ENCODE data around the gene COG5. TPM values are rescaled to one million over a fixed set of nuclear protein-coding genes. Genes with fewer than 3 reads are reported as not detected.

COG5 gene
- total RNA-seq, 4 donors from 2014 or later = 20.8 to 49.7 (median 25.7) TPM

- in situ Hi-C loops (cut with MboI; ENCODE audit: low sequenced_read_pairs in 4 of 4) = no loop called here
- Histone ChIP-seq H3K27ac (no peak overlapping the region), H3K36me3 (no peaks in the 10 kb centered on the region), H3K4me3 (no peak overlapping the region), H3K9me3 (no peaks in the 10 kb centered on the region), H3K27me3 (no peaks in the 10 kb centered on the region), H3K4me1 (peaks cover 0 to 5% of the 10 kb centered on the region in 2 donors)
- ATAC-seq (no peak), DNase-seq (no peak)
- TF ChIP-seq CTCF (IDR thresholded peaks at IDR 0.05 in 4 of 5, conservative IDR thresholded peaks at IDR 0.05 in 1 of 5) = no peak
- no peak for TF ChIP-seq POLR2A (IDR thresholded peaks at IDR 0.05)
- intact Hi-C loops (cut with DNase I; ENCODE audit: low total_unique reads) = no loop called here
Measured at GRCh38 chr7:107315716-107316220, 248.0 kb downstream of the COG5 start.

- Histone ChIP-seq H3K4me3 (no peak overlapping the region), H3K36me3 (no peaks in the 10 kb centered on the region), H3K27ac (no peak overlapping the region), H3K27me3 (no peaks in the 10 kb centered on the region), H3K9me3 (no peaks in the 10 kb centered on the region), H3K4me1 (peaks cover 0 to 5% of the 10 kb centered on the region in 2 donors)
- ATAC-seq (no peak), DNase-seq (no peak)
- TF ChIP-seq CTCF (IDR thresholded peaks at IDR 0.05 in 4 of 5, conservative IDR thresholded peaks at IDR 0.05 in 1 of 5) (no peak), POLR2A (IDR thresholded peaks at IDR 0.05) (no peak)
- in situ Hi-C loops (cut with MboI; ENCODE audit: low sequenced_read_pairs in 4 of 4) (no loop called here), intact Hi-C loops (cut with DNase I; ENCODE audit: low total_unique reads) (no loop called here)
Measured at GRCh38 chr7:107313355-107313754, 250.4 kb downstream of the COG5 start.

GRCh38 chr7:107312418-107312817 is 251.3 kb downstream of the COG5 start:
- no peaks in the 10 kb centered on the region for H3K9me3 ChIP-seq
- H3K27me3 ChIP-seq = no peaks in the 10 kb centered on the region
- in situ Hi-C loops (cut with MboI; ENCODE audit: low sequenced_read_pairs in 4 of 4) (no loop called here), intact Hi-C loops (cut with DNase I; ENCODE audit: low total_unique reads) (no loop called here)
- DNase-seq (no peak), ATAC-seq (no peak)
- no peaks in the 10 kb centered on the region for H3K36me3 ChIP-seq
- TF ChIP-seq POLR2A (IDR thresholded peaks at IDR 0.05) = no peak
- TF ChIP-seq CTCF (IDR thresholded peaks at IDR 0.05 in 4 of 5, conservative IDR thresholded peaks at IDR 0.05 in 1 of 5) = no peak
- no peak overlapping the region for H3K27ac ChIP-seq
- H3K4me3 ChIP-seq = no peak overlapping the region
- H3K4me1 ChIP-seq = peaks cover 0 to 8% of the 10 kb centered on the region in 2 donors

GRCh38 chr7:107309296-107309695 is 254.4 kb downstream of the COG5 start:
- no peak overlapping the region for H3K4me3 ChIP-seq
- no peaks in the 10 kb centered on the region for H3K36me3 ChIP-seq
- in situ Hi-C loops (cut with MboI; ENCODE audit: low sequenced_read_pairs in 4 of 4) (no loop called here), intact Hi-C loops (cut with DNase I; ENCODE audit: low total_unique reads) (no loop called here)
- H3K4me1 ChIP-seq = peaks cover 1 to 6% of the 10 kb centered on the region in 2 donors
- TF ChIP-seq CTCF (IDR thresholded peaks at IDR 0.05 in 4 of 5, conservative IDR thresholded peaks at IDR 0.05 in 1 of 5) (no peak), POLR2A (IDR thresholded peaks at IDR 0.05) (no peak)
- ATAC-seq = no peak
- no peaks in the 10 kb centered on the region for H3K27me3 ChIP-seq
- no peak for DNase-seq
- H3K27ac ChIP-seq = no peak overlapping the region
- H3K9me3 ChIP-seq = no peaks in the 10 kb centered on the region

- Histone ChIP-seq H3K36me3 (no peaks in the 10 kb centered on the region), H3K27me3 (no peaks in the 10 kb centered on the region), H3K9me3 (no peaks in the 10 kb centered on the region), H3K4me3 (no peak overlapping the region), H3K4me1 (peaks cover 14 to 27% of the 10 kb centered on the region in 2 donors), H3K27ac (no peak overlapping the region)
- DNase-seq = no peak
- in situ Hi-C loops (cut with MboI; ENCODE audit: low sequenced_read_pairs in 4 of 4) = no loop called here
- TF ChIP-seq POLR2A (IDR thresholded peaks at IDR 0.05) (no peak), CTCF (IDR thresholded peaks at IDR 0.05 in 4 of 5, conservative IDR thresholded peaks at IDR 0.05 in 1 of 5) (no peak)
- intact Hi-C loops (cut with DNase I; ENCODE audit: low total_unique reads) = no loop called here
- ATAC-seq = no peak
Measured at GRCh38 chr7:107304636-107305035, 259.1 kb downstream of the COG5 start.
